Gastrocnemius medialis (tissue), 4 donors: ENCODE data around the gene DUSP2. TPM values are rescaled to one million over a fixed set of nuclear protein-coding genes. Genes with fewer than 3 reads are reported as not detected.
A peak's percentile ranks its signal among the peaks of the same experiment; 100 is the strongest.

Experiments
- ATAC-seq, 2 donors: fragments of 150-250 bp; one replicate each; pipeline ENCODE4 v1.9.1; 2016
- DNase-seq, 2 donors: peaks; one replicate each; pipeline ENCODE4 v3.0.0-alpha.2; 2019
- H3K27ac ChIP-seq, 4 donors: fragments of 200-600 bp; sonication (generic); 1 replicate in 1 of 4; 2 replicates in 3 of 4; pipeline ENCODE4 v1.5.1; 2016 to 2018; ENCODE audit warnings: mild to moderate bottlenecking in 2 of 4, moderate library complexity in 1 of 4
- H3K27me3 ChIP-seq, 3 donors: fragments of 200-600 bp; sonication (generic) in 2 of 3; 1 replicate in 1 of 3; 2 replicates in 2 of 3; pipeline versions ENCODE4 v1.5.1 to v1.6.0; 2016 to 2019; ENCODE audit warnings: mild to moderate bottlenecking in 1 of 3, moderate library complexity in 1 of 3
- H3K36me3 ChIP-seq, 2 donors: fragments of 200-600 bp; sonication (generic) in 1 of 2; one replicate each; pipeline ENCODE4 v1.5.1; 2017 to 2018
- H3K4me1 ChIP-seq, 2 donors: fragments of 200-600 bp; sonication (generic) in 1 of 2; one replicate each; pipeline ENCODE4 v1.5.1; 2016 to 2017; ENCODE audit warnings: mild to moderate bottlenecking in 2 of 2
- H3K4me3 ChIP-seq, 4 donors: fragments of 200-600 bp; sonication (generic) in 3 of 4; 1 replicate in 1 of 4; 2 replicates in 3 of 4; pipeline ENCODE4 v1.5.1; 2016 to 2019; ENCODE audit warnings: mild to moderate bottlenecking in 2 of 4
- H3K9me3 ChIP-seq, 3 donors: fragments of 200-600 bp; sonication (generic) in 2 of 3; 1 replicate in 1 of 3; 2 replicates in 2 of 3; pipeline ENCODE4 v1.5.1; 2016 to 2019
- POLR2A ChIP-seq, 2 donors: fragments of 450-650 bp; IDR thresholded peaks; one replicate each; pipeline ENCODE4 v1.6.1; 2017; ENCODE audit warnings: antibody characterized with exemption in 2 of 2, mild to moderate bottlenecking in 2 of 2, moderate library complexity in 2 of 2
- in situ Hi-C, 4 donors: fragments of 200-750 bp; cut with MboI; loops; one replicate each; pipeline versions ENCODE4 v1.15.0 to v1.8.0; 2017; ENCODE audit warnings: low sequenced_read_pairs in 4 of 4
- intact Hi-C: fragments of 100-400 bp; cut with DNase I; formaldehyde crosslinking; loops from one replicate; pipeline ENCODE4 v1.15.1; 2023; ENCODE audit warnings: low total_unique reads
- total RNA-seq, 4 donors: library from RNA; depleted of rRNA; stranded (reverse); fragments of >200 nt; gene quantifications; one replicate each; pipeline versions ENCODE4 v1.1.0 to v1.2.3, GENCODE V29; 2016
- TF ChIP-seq, protein P1 (sequence below), 5 experiments: fragments of 450-650 bp in 3 of 5; fragments of 200-600 bp in 2 of 5; sonication (generic) in 2 of 5; IDR thresholded peaks in 4 of 5; conservative IDR thresholded peaks in 1 of 5; 1 replicate in 4 of 5; 2 replicates in 1 of 5; pipeline ENCODE4 v1.5.1; 2016 to 2019; ENCODE audit warnings: antibody characterized with exemption in 5 of 5, mild to moderate bottlenecking in 3 of 5, moderate library complexity in 3 of 5

DUSP2 gene
- total RNA-seq, 4 donors from 2014 or later, result 1.6 to 4.0 (median 2.9) TPM

DNA sequence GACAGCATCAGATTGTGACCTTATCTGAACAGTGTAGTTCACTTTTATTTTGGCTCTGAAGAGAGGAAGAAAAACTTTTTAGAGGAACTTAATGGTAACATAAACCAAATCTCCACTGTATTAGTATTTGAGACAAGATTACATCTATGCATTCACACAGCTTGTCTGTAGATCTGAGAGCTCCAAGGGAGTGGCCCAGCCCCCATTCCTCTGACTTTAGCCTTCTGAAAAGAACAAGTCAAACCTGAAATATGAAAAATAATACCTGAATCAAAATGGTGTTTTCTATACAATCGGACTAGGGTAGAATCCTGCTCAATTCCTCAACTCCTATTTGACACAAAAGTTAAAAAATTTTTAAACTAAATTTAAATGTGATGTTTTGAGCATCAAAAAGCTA is 40.3 kb upstream of the DUSP2 start:
- Histone ChIP-seq H3K9me3 (no peaks in the 10 kb centered on the region), H3K27ac (peak overlapping the region in 3 of 4 donors; percentile 11 to 83 (median 70)), H3K4me3 (no peak overlapping the region), H3K27me3 (no peaks in the 10 kb centered on the region), H3K4me1 (peaks cover 23 to 36% of the 10 kb centered on the region in 2 donors), H3K36me3 (peaks cover 0 to 61% of the 10 kb centered on the region in 2 donors)
- DNase-seq, result no peak
- in situ Hi-C loops (no loop called here), intact Hi-C loops (no loop called here)
- no peak for ATAC-seq
- TF ChIP-seq, protein P1, sequence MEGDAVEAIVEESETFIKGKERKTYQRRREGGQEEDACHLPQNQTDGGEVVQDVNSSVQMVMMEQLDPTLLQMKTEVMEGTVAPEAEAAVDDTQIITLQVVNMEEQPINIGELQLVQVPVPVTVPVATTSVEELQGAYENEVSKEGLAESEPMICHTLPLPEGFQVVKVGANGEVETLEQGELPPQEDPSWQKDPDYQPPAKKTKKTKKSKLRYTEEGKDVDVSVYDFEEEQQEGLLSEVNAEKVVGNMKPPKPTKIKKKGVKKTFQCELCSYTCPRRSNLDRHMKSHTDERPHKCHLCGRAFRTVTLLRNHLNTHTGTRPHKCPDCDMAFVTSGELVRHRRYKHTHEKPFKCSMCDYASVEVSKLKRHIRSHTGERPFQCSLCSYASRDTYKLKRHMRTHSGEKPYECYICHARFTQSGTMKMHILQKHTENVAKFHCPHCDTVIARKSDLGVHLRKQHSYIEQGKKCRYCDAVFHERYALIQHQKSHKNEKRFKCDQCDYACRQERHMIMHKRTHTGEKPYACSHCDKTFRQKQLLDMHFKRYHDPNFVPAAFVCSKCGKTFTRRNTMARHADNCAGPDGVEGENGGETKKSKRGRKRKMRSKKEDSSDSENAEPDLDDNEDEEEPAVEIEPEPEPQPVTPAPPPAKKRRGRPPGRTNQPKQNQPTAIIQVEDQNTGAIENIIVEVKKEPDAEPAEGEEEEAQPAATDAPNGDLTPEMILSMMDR (IDR thresholded peaks at IDR 0.05 in 4 of 5, conservative IDR thresholded peaks at IDR 0.05 in 1 of 5), result no peak
- TF ChIP-seq POLR2A (IDR thresholded peaks at IDR 0.05), result no peak

DNA sequence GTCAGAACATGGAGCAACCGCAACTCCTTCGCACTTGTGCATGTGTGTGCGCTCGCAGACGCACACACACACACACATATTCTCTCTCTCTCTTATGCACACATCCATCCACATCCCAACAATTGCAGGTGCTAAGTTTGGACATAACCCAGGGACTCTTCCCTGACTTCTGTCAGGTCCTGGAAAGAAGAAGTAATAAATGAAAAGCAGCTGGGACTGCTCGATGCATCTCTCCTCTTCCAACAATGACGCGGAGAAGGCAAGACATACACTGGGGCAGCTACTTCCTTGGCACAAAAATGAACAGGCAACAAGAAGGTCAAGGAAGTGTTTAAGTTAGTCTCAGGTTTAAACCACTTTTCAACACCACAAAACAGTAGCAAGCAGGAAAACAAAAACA is 39.7 kb upstream of the DUSP2 start:
- intact Hi-C loops (no loop called here), in situ Hi-C loops (no loop called here)
- Histone ChIP-seq H3K27me3 (no peaks in the 10 kb centered on the region), H3K4me1 (peaks cover 23 to 36% of the 10 kb centered on the region in 2 donors), H3K36me3 (peaks cover 0 to 55% of the 10 kb centered on the region in 2 donors), H3K4me3 (no peak overlapping the region), H3K9me3 (no peaks in the 10 kb centered on the region), H3K27ac (peak overlapping the region in 2 of 4 donors; percentile 10 to 70)
- DNase-seq, result no peak
- ATAC-seq, result no peak
- TF ChIP-seq, protein P1 (IDR thresholded peaks at IDR 0.05 in 4 of 5, conservative IDR thresholded peaks at IDR 0.05 in 1 of 5), result no peak
- TF ChIP-seq POLR2A (IDR thresholded peaks at IDR 0.05), result no peak

DNA sequence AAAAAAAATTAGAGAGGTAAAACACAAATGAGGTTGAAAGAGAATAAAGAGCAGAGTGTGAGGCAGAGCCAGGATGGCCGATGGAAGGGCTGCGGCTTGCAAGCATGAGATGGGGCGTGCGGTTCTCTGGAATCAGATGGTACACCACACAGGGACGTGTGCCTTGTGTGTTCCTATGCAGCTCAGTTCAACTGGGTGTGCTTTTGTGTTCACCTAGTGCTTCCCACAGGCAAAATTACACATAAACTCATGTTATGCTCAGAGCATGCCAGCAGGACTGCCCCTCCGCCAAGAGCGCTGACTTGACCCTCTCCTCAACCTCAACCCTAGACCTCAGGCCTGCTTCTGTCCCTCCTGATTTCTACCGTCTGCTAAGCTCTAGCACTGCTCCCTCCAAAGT is 38.9 kb upstream of the DUSP2 start:
- H3K27ac ChIP-seq, result no peak overlapping the region
- H3K4me3 ChIP-seq, result no peak overlapping the region
- H3K27me3 ChIP-seq, result no peaks in the 10 kb centered on the region
- H3K36me3 ChIP-seq, result peaks cover 0 to 50% of the 10 kb centered on the region in 2 donors
- DNase-seq (no peak), ATAC-seq (no peak)
- H3K4me1 ChIP-seq, result peaks cover 23 to 36% of the 10 kb centered on the region in 2 donors
- no peak for TF ChIP-seq POLR2A (IDR thresholded peaks at IDR 0.05)
- TF ChIP-seq, protein P1 (IDR thresholded peaks at IDR 0.05 in 4 of 5, conservative IDR thresholded peaks at IDR 0.05 in 1 of 5), result no peak
- intact Hi-C loops, result no loop called here
- no peaks in the 10 kb centered on the region for H3K9me3 ChIP-seq
- in situ Hi-C loops, result no loop called here

DNA sequence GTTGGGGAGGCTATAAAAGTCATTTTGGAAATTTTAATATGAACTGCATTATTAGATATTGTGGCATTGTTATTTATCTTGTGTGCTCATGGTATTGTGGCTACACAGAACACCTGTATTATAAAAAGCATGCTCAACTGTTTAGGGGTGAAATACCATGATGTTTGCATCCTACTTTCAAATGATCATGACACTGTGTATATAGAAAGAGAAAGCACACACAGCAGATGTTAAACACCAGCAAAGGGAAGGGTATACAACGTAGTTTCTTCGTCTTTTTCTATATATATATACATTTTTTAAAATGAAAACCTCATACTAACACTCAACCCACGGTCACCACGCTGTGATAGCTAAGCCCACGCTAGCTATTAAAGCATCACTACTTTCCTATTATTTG is 36.3 kb upstream of the DUSP2 start:
- in situ Hi-C loops (no loop called here), intact Hi-C loops (no loop called here)
- ATAC-seq (no peak), DNase-seq (no peak)
- no peak for TF ChIP-seq POLR2A (IDR thresholded peaks at IDR 0.05)
- TF ChIP-seq, protein P1 (IDR thresholded peaks at IDR 0.05 in 4 of 5, conservative IDR thresholded peaks at IDR 0.05 in 1 of 5), result no peak
- no peaks in the 10 kb centered on the region for H3K9me3 ChIP-seq
- H3K27me3 ChIP-seq, result no peaks in the 10 kb centered on the region
- H3K4me3 ChIP-seq, result no peak overlapping the region
- peaks cover 4 to 21% of the 10 kb centered on the region in 2 donors for H3K4me1 ChIP-seq
- peaks cover 0 to 35% of the 10 kb centered on the region in 2 donors for H3K36me3 ChIP-seq
- H3K27ac ChIP-seq, result no peak overlapping the region

DNA sequence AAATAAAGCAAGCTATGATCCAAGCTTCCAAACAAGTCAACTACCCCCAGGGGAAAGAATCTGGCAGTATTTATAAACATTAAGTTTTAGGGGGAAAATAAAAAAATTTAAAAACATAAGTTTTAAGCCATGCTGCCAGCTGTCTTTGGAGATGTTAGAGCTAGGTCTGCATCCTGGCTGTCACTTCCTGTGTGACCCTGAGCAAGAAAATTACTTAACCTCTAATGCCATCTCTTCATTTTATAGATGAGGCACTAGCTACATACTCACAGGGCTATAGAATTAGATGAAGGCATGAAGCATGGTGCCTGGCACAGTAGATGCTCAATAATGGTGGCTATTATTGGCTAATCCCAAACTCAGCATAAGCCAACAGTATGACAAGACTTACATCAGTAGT is 35.3 kb upstream of the DUSP2 start:
- in situ Hi-C loops, result no loop called here
- intact Hi-C loops, result no loop called here

More for the DNA sequence above, 35.3 kb upstream of the DUSP2 start:
- no peak for ATAC-seq
- DNase-seq, result no peak
- Histone ChIP-seq H3K36me3 (peaks cover 0 to 25% of the 10 kb centered on the region in 2 donors), H3K27me3 (no peaks in the 10 kb centered on the region), H3K4me3 (no peak overlapping the region), H3K9me3 (no peaks in the 10 kb centered on the region), H3K27ac (no peak overlapping the region), H3K4me1 (peaks cover 0 to 17% of the 10 kb centered on the region in 2 donors)
- TF ChIP-seq, protein P1 (IDR thresholded peaks at IDR 0.05 in 4 of 5, conservative IDR thresholded peaks at IDR 0.05 in 1 of 5), result no peak
